Putamen (tissue), 1 donor: ENCODE measurements around the gene INSR.
"Not testable (repeated sequence)": the region's sequence is repeated elsewhere in the genome, so short reads cannot be mapped to it uniquely, and the experiment has no call there.

Source experiments
- DNase-seq: peaks from one replicate; pipeline ENCODE4 v3.0.0-alpha.2; 2016; ENCODE audit warnings: low spot score

INSR gene

DNA sequence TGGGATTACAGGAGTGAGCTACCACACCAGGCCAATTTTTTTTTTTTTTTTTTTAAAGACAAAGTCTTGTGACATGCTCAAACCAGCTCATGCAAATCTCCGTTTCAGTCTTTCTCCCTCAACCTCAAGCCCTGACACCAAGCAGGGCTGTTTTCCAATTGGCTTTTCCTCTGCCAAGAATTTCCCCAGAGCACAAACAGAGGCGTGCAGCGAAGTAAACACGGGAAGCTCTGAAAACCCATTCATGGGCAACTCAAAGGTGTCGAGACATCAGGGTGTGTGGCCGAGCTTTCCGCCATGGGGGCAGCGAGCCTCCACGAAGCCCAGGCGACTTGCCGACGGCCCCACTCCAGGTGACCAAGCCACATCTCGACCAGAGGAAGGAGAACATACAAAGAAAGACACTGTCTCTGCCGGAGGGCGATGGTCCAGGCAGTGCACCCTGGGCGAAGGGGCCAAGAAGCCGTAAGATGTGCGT is 70.0 kb downstream of the INSR start:
- peak; percentile 50 for DNase-seq

- DNase-seq: no peak
These were observed 70.8 kb downstream of the INSR start for GRCh38 chr19:7223429-7223828.

GRCh38 chr19:7219056-7219455 is 75.2 kb downstream of the INSR start:
- DNase-seq: no peak

GRCh38 chr19:7217861-7218260 is 76.4 kb downstream of the INSR start:
- DNase-seq: no peak

DNA sequence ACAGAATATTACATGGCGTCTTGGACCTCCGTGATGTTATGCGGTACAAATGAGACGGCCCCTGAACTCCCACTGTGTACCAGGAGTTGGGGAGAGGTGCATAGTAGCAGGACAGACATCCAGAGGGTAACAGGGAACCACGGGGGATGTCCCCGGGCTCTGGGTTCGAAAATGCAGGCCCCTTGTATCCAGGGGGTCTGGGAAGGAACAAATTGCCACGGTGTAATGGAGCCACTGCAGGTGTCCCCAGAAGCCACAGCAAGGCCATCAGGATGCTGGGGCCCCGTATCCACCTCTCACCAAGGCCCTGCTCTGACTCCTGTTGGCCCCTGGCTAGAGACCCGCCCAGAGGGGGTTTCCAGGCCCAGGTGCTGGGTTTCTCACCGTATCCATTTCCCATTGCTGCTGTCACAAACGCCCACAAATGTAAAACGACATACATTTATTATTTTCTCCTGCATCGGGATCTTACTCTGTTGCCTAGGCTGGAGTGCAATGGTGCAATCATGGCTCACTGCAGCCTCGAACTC is 77.8 kb downstream of the INSR start:
- DNase-seq: no peak

- no peak for DNase-seq
These were observed 79.0 kb downstream of the INSR start for GRCh38 chr19:7215176-7215575.

DNA sequence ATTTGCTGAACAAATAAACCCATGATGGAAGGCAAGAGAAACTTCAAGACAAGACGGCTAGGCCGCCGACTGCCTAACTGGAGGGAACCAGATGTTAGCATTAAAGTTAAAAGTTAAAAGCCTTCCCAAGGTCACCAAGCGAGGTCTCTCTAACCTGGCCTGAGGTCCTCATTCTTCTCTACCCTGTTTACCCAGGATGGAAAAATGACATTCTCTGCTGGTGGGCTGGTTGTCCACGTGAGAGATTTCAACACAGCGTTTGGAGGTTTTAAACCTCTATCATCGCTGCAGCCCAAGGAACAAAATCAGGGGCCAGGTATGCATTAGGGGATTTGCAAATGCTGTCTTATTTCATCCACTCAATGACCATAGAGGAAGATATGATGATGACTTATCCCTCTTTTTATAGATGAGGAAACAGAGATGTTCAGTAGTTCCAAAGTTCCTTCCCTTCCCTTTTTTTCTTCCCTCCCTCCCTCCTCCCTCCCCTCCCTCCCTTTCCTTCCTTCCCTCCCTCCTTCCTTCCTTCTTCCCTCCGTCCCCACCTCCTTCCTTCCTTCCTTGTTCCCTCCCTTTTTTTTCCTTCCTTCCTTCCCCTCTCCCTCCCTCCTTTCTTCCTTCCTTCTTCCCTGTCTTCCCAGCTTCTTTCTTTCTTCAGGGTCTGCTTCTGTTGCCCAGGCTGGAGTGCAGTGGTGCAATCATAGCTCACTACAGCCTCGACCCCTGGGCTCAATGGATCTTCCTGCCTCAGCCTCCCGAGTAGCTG is 79.7 kb downstream of the INSR start:
- no peak for DNase-seq

GRCh38 chr19:7213628-7214323 is 80.4 kb downstream of the INSR start:
- DNase-seq: no peak

DNA sequence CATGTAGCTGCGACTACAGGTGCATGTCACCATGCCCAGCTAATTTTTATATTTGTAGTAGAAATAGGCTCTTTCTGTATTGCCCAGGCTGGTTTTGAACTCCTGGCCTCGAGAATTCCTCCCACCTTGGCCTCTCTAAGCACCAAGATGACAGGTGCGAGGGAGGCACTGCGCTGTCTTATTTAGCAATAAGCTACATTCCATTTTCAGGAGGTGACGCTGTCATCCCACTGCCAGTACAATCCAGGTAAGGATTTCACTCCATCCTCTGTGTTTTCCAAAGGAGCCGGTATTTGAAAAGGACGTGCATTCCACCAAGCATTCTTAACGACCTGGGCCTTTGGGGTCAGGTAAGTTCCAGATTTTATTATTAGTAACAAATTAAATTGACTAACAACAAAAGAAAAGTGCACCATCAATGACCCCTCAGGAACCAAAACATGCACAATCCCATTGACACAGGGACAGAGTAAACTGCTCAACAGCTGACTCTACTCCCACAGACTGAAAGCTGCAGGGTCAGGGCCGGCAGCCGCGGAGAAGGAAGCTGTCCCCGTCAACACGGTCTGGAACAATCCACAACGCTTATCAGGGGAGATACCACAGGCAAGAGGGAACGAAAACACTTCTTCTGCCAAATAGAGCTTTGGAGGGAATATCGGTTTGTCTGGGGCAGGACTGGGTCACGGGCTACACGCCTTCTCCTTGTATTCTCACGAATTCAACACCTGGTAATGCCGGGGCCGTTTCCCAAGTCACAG is 82.8 kb downstream of the INSR start:
- DNase-seq: no peak

DNA sequence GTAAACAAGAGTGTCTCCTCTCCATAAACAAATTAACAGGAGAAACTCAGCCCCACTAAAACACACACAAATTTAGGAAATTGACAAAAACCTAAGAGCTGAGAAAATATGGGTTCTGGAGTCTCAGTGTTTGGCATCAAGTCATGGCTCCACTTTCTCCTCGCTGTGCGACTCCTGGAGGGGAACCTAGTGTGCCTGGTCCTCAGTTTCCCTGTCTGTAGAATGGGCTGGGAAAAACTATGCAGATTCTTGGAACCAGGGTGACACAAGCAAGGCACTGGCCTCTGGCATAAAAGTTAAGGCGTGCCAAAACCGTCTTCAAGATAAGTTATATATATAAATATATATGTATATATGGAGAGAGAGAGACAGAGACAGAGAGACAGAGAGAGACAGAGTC is 83.9 kb downstream of the INSR start:
- DNase-seq: no peak

DNA sequence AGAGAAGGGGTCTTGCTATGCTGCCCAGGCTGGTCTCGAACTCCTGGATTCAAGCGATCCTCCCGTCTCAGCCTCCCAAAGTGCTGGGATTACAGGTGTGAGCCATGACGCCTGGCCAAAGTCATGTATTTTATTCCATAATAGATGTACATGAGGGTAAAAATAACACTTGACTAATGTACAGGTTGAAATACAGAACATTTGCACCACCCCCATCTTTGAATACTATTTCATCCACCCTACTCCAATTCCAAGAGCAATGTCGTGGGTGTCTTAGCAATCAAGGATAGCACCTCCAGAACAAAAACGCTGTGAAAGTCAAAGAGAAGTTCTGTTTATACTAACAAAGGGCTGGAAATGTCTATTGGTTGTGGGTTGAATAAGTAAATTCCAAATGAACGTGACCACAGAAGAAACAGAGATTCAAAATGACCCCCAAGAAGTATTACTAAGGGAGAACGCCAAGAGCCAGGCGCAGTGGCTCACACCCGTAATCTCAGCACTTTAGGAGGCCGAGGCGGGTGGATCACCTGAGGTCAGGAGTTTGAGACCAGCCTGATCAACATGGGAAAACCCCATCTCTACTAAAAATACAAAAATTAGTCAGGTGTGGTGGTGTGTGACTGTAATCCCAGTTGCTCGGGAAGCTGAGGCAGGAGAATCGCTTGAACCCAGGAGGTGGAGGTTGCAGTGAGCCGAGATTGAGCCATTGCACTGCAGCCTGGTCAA is 84.5 kb downstream of the INSR start:
- DNase-seq: peak; percentile 59

DNA sequence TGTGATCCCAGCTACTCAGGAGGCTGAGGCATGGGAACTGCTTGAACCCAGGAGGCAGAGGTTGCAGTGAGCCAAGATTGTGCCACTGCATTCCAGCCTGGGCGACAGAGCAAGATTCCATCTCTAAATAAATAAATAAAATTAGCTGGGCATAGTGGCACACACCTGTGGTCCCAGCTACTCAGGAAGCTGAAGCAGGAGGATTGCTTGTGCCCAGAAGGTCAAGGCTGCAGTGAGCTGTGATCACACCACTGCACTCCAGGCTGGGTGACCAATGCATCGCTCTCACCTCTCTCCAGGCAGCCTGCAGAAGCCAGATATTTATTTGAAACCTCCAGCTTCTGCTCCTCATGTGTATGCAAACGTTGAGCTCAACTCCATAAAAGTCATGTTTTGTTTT is 85.2 kb downstream of the INSR start:
- DNase-seq: not testable (repeated sequence)

DNA sequence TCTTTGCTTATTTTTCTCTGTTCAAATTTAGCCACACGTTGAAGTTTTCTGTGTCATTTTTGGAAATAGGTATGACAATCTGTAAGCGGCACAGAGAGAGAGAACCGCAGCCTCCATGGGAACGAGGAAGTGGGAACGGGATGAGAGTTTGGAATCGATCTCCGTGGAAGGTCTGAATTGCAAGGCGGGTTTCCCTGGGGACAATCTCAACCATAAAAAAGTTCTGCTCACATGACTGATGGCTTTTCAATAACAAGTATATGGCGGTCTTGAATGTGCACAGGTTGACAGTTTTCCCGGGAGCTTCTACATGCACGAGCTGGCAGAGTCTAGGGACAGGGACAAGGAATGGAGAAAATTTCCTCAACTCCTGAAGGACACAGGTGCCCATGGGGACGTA is 90.9 kb downstream of the INSR start:
- DNase-seq: no peak

- DNase-seq: no peak
These were observed 91.3 kb downstream of the INSR start for GRCh38 chr19:7202888-7203287.

DNA sequence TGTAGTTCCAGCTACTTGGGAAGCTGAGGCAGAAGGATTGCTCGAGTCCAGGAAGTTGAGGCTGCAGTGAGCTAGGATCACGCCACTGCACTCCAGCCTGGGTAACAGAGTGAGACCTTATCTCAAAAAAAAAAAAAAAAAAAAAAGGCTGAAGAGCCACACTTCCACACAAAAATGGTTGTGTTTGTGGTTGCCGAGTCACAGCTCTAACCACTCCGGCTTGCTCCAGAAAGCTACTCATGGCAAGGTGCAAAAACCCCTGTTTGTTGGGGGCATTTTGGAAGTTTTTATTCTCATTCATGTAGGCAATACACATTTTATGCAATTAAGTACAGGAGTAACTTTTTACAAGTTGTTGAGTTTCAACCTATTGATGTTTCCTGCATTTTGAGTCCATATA is 93.5 kb downstream of the INSR start:
- no peak for DNase-seq

- no peak for DNase-seq
These were observed 94.3 kb downstream of the INSR start for GRCh38 chr19:7199613-7200533.

DNA sequence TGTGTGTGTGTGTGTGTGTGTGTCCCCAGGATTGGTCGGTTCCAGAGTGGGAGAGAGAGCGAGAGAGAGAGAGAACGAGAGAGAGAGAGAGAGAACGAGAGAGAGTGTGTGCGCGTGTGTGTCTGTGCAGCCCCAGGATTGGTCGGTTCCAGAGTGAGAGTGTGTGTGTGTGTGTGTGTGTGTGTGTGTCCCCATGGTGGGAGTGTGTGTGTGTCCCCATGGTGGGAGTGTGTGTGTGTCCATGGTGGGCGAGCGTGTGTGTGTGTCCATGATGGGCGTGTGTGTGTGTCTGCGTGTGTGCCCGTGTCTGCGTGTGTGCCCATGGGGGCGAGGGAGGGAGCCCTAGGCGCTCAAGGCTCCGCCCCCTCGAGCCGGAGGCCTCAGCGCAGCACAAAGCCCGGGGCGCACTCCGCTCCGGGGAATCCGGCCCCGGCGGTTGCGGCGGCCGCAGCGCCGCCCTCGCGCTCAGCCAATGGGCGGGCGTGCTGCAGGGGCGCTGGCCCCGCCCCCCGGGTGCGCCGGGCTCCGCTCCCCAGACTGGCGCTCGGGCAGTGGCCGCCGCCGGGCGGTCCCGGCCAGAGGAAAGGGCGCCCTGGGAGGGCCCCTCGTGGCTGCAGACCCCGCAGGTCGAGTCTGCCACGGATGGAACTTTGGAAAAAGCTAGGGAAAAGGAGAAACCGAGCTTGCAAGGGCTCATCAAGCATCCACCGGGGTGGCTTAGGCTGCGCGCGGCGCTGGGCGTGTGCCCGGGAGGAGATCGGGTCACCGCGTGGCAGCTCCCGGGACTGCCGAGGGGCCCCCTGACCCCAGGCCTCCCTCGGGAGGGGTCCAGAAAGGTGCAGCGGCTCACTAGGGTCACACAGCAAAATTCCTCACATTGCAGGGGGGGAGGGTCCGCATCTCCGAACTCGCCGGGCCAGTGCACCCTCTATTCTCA is 96.2 kb downstream of the INSR start:
- peak; percentile 93 for DNase-seq

DNA sequence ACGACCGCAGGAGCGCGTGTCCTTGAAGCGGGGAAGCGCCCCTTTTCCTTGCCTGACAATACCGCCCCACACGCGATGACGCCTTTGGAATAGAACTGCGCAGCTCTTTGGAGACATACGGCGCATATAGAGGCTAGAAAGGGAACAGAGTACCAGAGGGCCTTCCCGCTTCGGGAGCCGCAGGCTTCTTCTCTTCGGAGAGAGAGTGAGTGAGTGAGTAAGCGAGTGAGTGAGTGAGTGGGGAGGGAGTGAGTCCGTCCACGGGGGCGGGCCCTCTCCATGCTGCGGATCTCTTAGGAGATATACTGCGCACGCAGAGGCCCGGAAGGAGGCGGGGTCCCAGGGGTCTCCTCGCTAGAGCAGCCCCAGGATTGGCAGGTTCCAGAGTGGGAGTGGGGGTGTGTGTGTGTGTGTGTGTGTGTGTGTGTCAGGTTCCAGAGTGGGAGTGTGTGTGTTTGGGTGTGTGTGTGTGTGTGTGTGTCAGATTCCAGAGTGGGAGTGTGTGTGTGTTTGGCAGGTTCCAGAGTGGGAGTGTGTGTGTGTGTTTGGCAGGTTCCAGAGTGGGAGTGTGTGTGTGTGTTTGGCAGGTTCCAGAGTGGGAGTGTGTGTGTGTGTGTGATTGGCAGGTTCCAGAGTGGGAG is 97.0 kb downstream of the INSR start:
- peak; percentile 83 for DNase-seq

DNA sequence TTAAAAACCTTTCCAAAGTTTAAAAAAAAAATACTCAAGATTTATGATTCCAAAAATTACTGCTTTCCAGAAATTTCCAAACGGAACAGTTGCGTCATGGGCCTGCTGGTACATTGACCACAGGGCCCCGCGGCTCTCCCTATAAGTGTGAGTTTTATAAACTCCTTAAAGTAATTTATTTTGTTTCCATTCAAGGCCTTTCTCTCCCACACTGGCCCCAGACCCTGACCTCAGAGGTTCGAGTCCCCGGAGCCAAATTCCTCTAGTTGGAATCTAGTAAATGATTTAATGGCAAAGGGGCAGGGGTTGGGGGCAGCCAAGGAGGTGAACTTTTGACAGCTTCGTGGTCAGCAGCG is 97.5 kb downstream of the INSR start:
- DNase-seq: no peak
